NCI-H2196 (cell line): ENCODE results near the gene PLCB4.
"Not testable (repeated sequence)": the region's sequence is repeated elsewhere in the genome, so short reads cannot be mapped to it uniquely, and the experiment has no call there.

Experiments used
- DNase-seq: peaks from one replicate; lab custom pipeline; 2025; ENCODE audit not compliant: unreplicated experiment; lab: John Stamatoyannopoulos, UW

PLCB4 gene

GRCh38 chr20:9349249-9349648 is 280.4 kb downstream of the PLCB4 start:
- DNase-seq: no peak

DNA sequence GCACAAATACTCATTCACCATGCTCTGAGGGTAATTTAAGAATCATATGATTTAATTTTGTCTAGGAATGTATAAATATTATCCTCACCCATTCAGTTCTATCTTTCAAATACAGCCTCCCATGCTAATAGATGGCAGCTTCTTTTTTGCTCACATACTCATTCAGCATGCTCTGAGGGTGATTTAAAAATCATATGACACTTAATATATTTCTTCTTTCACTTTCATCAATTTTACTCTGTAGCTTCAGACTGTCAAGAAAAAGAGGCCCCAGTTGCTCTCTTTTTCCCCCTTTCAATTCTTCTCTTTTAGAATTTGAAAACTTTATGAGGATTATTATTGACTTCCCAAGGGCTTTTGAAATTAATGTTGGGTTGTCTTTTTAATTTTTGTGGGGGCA is 283.9 kb downstream of the PLCB4 start:
- DNase-seq: no peak

DNA sequence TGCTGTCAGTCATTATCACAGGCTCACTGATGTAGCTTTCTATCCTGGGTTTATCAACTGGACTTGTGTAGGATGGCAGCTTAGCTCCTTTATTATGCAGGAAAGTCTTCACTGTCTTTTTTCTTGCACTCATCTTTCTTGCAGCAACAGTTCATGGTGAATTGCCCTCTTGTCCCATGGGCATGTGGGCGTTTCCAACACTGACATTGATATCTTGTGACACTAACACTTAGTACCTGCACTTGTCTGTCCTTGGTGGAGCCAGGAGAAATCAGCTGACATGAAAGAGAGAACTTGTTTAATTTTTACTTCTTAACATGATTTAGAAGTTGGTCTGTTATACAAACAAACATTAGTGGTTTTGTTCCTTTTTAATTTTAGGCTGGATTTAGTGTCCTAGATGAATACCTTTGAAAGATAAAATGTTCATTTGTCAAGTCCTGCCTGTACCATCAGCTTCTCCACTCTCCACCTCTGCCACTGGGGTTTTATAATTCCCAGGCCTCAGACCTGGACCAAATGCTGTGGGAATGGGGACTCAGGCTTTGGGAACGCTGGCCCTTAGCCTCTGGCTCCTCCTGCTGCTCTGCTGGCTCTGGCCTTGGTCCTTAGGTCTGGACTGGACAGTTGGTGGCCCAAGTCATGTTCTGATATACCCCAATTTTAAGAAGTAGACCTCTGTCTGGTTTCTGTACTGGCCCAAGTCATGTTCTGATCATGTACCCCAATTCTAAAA is 284.5 kb downstream of the PLCB4 start:
- no peak for DNase-seq

- DNase-seq: no peak
Measured at GRCh38 chr20:9353916-9354276, 285.0 kb downstream of the PLCB4 start.

DNA sequence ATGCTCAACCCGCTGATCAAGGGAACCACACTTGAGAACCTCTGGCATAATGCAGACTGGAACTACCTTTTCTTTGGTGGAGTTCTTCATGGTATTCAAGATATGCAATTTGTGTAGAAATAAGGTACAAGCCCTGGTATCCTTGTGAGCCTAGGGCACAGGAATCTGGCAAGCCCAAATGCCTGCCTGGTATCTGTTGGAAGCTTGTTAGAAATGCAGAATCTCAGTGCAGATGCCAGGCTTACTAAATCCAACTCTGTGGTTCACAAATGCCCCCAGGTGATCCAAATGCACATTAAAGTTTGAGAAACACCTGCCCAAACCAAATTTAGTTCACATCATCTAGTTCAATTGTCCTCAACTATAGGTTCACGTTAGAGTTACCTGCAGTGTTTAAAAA is 285.7 kb downstream of the PLCB4 start:
- no peak for DNase-seq

- DNase-seq: no peak
Measured at GRCh38 chr20:9358001-9358400, 289.1 kb downstream of the PLCB4 start.

GRCh38 chr20:9359561-9360308 is 290.8 kb downstream of the PLCB4 start:
- peak; percentile 42 for DNase-seq

DNA sequence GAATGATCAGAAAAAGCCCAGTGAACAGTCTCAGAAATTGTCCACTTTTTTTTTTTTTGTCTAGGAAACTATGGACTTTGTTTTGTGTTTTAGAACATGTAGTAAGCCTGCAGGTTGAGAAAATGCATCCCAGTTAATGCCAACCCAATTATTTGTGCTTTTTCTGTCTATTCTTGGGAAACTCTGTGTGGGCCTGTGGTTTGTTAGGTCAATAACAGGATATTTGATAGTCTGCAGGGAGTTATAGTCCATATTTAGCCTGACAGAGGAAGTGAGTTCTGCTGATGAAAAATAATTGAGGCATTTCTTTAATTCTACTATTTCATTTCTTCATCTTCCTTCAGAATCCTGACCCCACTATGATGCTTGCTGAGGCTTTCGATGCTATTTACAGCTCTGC is 291.5 kb downstream of the PLCB4 start:
- no peak for DNase-seq

- DNase-seq: peak; percentile 17
Measured at GRCh38 chr20:9363673-9364072, 294.8 kb downstream of the PLCB4 start.

DNA sequence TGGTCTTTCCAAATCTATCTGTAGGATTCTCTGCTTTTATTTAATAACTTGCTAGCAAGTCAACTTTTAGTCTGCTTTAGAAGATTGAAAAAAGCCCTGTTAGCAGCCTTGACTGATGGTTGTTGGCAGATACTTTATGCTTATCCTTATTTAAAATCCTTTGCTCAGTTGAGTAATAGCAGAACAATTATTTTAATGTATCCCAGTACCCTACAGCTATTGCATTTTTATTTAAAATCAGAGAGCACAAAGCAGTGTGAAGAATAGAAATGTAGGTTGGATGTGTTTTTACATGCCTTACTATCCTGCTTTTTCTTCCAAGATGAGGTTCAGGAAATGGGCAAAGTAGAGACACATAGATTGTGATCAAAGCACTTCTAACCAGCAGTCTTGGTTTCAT is 298.4 kb downstream of the PLCB4 start:
- no peak for DNase-seq

GRCh38 chr20:9367746-9368145 is 298.9 kb downstream of the PLCB4 start:
- peak; percentile 7 for DNase-seq

DNA sequence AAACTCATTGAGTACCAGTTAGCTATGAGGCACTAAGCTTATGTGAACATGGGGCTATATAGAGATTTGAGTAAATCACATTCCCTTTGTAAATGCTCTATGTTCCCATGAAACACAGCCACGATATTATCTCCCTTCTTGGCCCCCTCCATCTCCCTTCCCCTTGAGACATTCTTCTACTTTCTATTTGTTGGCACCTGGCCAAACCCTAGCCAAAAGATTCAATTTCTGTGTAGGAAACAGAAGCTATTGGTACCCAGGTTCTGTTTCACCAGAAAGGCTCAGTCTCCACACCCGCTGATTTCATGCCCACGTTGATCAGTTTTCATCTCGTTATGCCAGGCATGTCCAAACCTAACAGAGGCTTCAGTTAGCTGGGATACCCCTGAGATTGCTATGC is 300.0 kb downstream of the PLCB4 start:
- no peak for DNase-seq

DNA sequence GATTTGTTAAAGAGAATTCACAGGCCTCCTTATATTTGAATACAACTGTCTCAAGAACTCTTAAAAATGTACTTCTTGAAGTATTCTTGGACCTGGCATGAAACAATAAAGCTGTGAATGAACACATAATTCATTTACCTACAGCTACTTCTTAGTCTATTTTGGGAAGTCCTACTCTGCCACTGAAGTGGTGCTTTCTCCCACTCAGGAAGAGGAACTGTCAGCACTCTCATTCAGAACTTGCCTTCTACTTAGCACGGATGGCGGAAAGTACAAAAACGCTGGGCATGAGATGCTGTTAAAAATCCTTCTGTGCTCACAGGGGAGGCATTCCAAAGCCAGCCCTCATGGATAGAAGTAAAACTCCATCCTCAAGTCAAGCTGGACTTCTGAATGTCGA is 300.7 kb downstream of the PLCB4 start:
- no peak for DNase-seq

DNA sequence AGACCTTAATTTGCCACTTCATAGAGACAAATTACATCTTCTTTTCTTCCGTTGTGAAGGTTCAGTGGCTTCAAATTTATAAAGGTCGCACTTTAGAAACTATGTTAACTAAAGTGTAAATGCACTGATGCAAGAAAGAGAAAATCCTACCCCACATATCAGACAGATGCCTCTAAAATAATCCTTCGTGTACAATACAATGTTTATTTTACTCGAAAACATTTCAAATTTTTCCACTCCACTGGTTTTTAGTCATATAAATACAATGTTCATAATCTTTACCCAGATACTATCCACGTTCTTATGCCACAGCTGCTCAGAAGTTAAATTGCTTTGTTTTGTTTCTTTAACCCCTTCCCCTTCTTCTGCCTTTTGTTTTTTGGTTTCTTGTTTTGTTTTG is 305.2 kb downstream of the PLCB4 start:
- DNase-seq: no peak

- no peak for DNase-seq
Measured at GRCh38 chr20:9374480-9374879, 305.6 kb downstream of the PLCB4 start.

DNA sequence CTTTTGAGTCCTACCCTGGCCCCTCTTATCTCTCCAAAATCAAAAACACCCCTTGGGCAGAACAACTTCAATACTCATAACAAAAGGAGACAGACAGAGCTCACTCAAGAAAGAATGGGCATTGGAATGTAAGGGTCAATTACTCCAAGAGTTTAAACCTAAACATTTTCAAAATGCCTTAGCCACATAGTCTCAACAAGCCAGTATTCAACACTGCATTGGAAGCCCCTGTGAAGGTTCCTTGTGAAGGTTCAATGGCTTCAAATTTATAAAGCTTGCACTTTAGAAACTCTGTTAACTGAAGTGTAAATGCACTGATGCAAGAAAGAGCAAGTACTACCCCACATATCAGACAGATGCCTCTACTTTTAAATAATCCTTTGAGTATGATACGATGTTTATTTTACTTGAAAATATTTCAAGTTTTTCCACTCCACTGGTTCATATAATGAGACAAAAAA is 306.4 kb downstream of the PLCB4 start:
- DNase-seq: no peak

DNA sequence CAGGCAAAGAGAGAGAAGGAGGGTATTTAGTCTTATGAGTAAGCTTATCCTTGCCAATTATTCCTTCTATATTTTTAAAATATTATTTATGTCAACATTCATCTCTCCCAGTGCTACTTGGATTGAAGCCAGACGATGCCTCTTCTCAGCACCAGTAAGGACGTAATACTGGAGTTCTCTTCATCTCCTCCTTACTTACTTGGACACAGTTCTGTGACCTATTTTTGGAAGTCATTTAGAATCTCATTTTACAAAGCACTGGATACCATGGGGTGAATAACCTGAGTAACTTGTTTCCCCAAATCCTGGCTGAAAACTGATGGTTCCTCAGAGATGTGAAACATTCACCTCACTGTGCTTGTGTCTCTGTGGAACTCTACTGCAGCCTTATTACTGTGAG is 308.1 kb downstream of the PLCB4 start:
- DNase-seq: no peak

GRCh38 chr20:9385345-9386310 is 316.7 kb downstream of the PLCB4 start:
- DNase-seq: not testable (repeated sequence)

DNA sequence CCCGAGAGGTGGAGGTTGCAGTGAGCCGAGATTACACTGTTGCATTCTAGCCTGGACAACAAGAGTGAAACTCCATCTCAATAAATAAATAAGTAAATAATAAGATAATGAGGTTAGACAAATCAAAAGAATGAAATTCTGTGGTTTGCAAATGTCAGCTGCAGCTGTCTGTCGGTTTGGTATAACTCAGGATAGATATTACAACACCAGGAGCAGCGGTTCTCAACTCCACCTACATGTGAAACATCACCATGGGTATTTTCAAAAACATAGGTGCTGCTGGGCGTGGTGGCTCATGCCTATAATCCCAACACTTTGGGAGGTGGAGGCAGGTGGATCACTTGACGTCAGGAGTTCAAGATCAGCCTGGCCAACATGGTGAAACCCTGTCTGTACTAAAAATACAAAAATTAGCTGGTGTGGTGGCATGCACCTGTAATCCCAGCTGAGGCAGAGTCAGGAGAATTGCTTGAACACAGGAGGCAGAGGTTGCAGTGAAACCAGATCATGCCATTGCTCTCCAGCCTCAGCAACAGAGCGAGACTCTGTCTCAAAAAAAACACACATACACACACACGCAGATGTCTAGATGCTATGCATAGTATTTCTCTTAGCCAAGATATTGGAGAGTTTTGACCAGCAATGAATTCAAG is 319.4 kb downstream of the PLCB4 start:
- no peak for DNase-seq

- DNase-seq: no peak
Measured at GRCh38 chr20:9388813-9389161, 319.9 kb downstream of the PLCB4 start.

DNA sequence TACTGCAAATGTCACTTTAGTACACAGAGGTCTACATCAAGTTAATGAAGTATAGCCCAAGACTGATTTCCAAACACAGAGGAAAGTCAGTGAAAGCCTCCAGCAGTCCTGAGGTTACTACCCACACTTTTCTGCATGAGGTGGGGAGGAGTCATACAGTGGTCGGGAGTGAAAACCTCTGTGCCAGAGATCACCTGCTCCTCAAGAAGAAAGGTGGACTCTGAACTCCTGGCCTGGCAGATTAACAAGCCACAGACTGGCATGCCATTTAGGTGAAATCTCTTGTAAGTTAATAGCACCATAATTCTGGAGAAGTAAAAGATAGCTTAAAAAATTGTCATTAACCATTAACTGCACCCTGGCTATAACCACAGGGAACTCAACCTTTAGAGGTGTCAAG is 320.5 kb downstream of the PLCB4 start:
- no peak for DNase-seq
